Liver (tissue), 9 donors: Measurements from ENCODE around the gene NOD1. TPM values are rescaled to one million over a fixed set of nuclear protein-coding genes. Genes with fewer than 3 reads are reported as not detected.

Experiments
- DNase-seq: peaks from one replicate; pipeline ENCODE4 v3.0.0-alpha.2; 2017; ENCODE audit warnings: low spot score
- H3K27ac ChIP-seq, 2 donors: one replicate each; pipeline ENCODE4 v1.7.0; 2013; ENCODE audit warnings: inconsistent platforms in 2 of 2, low read length in 2 of 2, control low read depth in 1 of 2, low read depth in 1 of 2, mild to moderate bottlenecking in 1 of 2
- H3K27me3 ChIP-seq, 4 donors: one replicate each; pipeline versions ENCODE4 v1.6.1 to v1.7.0; 2013; ENCODE audit warnings: low read length in 3 of 4, inconsistent platforms in 1 of 4, mild to moderate bottlenecking in 1 of 4, moderate library complexity in 1 of 4; ENCODE audit not compliant: control insufficient read depth in 4 of 4, insufficient read depth in 4 of 4
- H3K36me3 ChIP-seq, 4 donors: one replicate each; pipeline versions ENCODE4 v1.6.1 to v1.7.0; 2013; ENCODE audit warnings: low read length in 3 of 4, mild to moderate bottlenecking in 3 of 4, low read depth in 1 of 4, moderate library complexity in 1 of 4; ENCODE audit not compliant: control insufficient read depth in 4 of 4, insufficient read depth in 3 of 4
- H3K4me1 ChIP-seq, 4 donors: one replicate each; pipeline versions ENCODE4 v1.6.1 to v1.7.0; 2013; ENCODE audit warnings: low read length in 3 of 4, mild to moderate bottlenecking in 3 of 4, moderate library complexity in 1 of 4; ENCODE audit not compliant: control insufficient read depth in 4 of 4, insufficient read depth in 4 of 4
- H3K4me3 ChIP-seq, 3 donors: one replicate each; pipeline versions ENCODE4 v1.6.1 to v1.7.0; 2013; ENCODE audit warnings: low read length in 3 of 3, control low read depth in 1 of 3, low read depth in 1 of 3, mild to moderate bottlenecking in 1 of 3
- H3K9ac ChIP-seq, 2 donors: one replicate each; pipeline ENCODE4 v1.7.0; 2013; ENCODE audit warnings: low read length in 2 of 2, mild to moderate bottlenecking in 2 of 2, moderate library complexity in 2 of 2, control low read depth in 1 of 2, low read depth in 1 of 2
- H3K9me3 ChIP-seq, 4 donors: one replicate each; pipeline versions ENCODE4 v1.6.1 to v1.7.0; 2013; ENCODE audit warnings: low read length in 3 of 4; ENCODE audit not compliant: control insufficient read depth in 4 of 4
- CTCF ChIP-seq: fragments of 150-350 bp; IDR thresholded peaks from 2 replicates; pipeline ENCODE4 v1.5.1; 2017; ENCODE audit warnings: improper control_type of control experiment, low read depth, low read length; ENCODE audit not compliant: missing input control
- EGR1 ChIP-seq, 2 donors: IDR thresholded peaks; 2 replicates each; pipeline ENCODE4 v1.6.1; 2016 to 2018; ENCODE audit warnings: antibody characterized with exemption in 2 of 2, low read depth in 2 of 2
- FOXA1 ChIP-seq: IDR thresholded peaks from 2 replicates; pipeline ENCODE4 v1.6.1; 2016; ENCODE audit warnings: antibody characterized with exemption
- FOXA2 ChIP-seq: IDR thresholded peaks from 2 replicates; pipeline ENCODE4 v1.6.1; 2016; ENCODE audit warnings: antibody characterized with exemption
- GABPA ChIP-seq, 2 donors: IDR thresholded peaks in 1 of 2; conservative IDR thresholded peaks in 1 of 2; 2 replicates each; pipeline ENCODE4 v1.6.1; 2016; ENCODE audit warnings: antibody characterized with exemption in 2 of 2, mild to moderate bottlenecking in 1 of 2, moderate library complexity in 1 of 2
- HNF4A ChIP-seq, 2 donors: conservative IDR thresholded peaks; 2 replicates each; pipeline ENCODE4 v1.6.1; 2016; ENCODE audit warnings: antibody characterized with exemption in 2 of 2, mild to moderate bottlenecking in 2 of 2
- HNF4G ChIP-seq: IDR thresholded peaks from 2 replicates; pipeline ENCODE4 v1.6.1; 2016; ENCODE audit warnings: antibody characterized with exemption
- JUND ChIP-seq, 2 donors: IDR thresholded peaks; 2 replicates each; pipeline ENCODE4 v1.6.1; 2016; ENCODE audit warnings: antibody characterized with exemption in 2 of 2
- MAX ChIP-seq: IDR thresholded peaks from 2 replicates; pipeline ENCODE4 v1.6.1; 2016; ENCODE audit warnings: antibody characterized with exemption
- NR2F2 ChIP-seq: IDR thresholded peaks from 2 replicates; pipeline ENCODE4 v1.6.1; 2016; ENCODE audit warnings: antibody characterized with exemption
- RAD21 ChIP-seq, 2 donors: IDR thresholded peaks; 2 replicates each; pipeline ENCODE4 v1.6.1; 2016; ENCODE audit warnings: antibody characterized with exemption in 2 of 2, mild to moderate bottlenecking in 2 of 2
- REST ChIP-seq: IDR thresholded peaks from 2 replicates; pipeline ENCODE4 v1.6.1; 2016; ENCODE audit warnings: antibody characterized with exemption, mild to moderate bottlenecking
- RXRA ChIP-seq, 2 donors: IDR thresholded peaks; 2 replicates each; pipeline ENCODE4 v1.6.1; 2017 to 2018; ENCODE audit warnings: antibody characterized with exemption in 2 of 2, mild to moderate bottlenecking in 1 of 2
- SP1 ChIP-seq: IDR thresholded peaks from 2 replicates; pipeline ENCODE4 v1.6.1; 2018; ENCODE audit warnings: antibody characterized with exemption, mild to moderate bottlenecking
- TAF1 ChIP-seq: conservative IDR thresholded peaks from 2 replicates; pipeline ENCODE4 v1.6.1; 2016; ENCODE audit warnings: antibody characterized with exemption, mild to moderate bottlenecking
- YY1 ChIP-seq: IDR thresholded peaks from 2 replicates; pipeline ENCODE4 v1.6.1; 2016; ENCODE audit warnings: antibody characterized with exemption, mild to moderate bottlenecking
- ZBTB33 ChIP-seq: IDR thresholded peaks from 2 replicates; pipeline ENCODE4 v1.6.1; 2016; ENCODE audit warnings: antibody characterized with exemption
- WGBS: extraction: QIAGEN DNeasy Blood & Tissue Kit; methylation state at CpG from one replicate; pipeline ENCODE4 v1.1.7; 2013; 5-methylcytosine and 5-hydroxymethylcytosine counted together
- polyA plus RNA-seq, 2 donors: library from polyadenylated mRNA; stranded (reverse) in 1 of 2; unstranded in 1 of 2; fragments of 200-250 nt in 1 of 2; fragments of >200 nt in 1 of 2; fragmentation: Nextera tagmentation in 1 of 2; extraction: Ambion mirVana in 1 of 2; gene quantifications; one replicate each; pipeline versions ENCODE4 v1.2.1 to v1.2.3, GENCODE V29; 2013 to 2015
- total RNA-seq, 2 donors: library from RNA; depleted of rRNA; stranded (reverse); fragments of >200 nt; gene quantifications; one replicate each; pipeline ENCODE4 v1.2.3, GENCODE V29; 2014
- donor health status: healthy.
- donor health status: healthy.
- donor health status: healthy.
- donor health status: healthy.
- donor health status: healthy.

NOD1 gene
- total and polyA plus RNA-seq, 4 donors, result 1.7 to 3.5 (median 2.0) TPM

GRCh38 chr7:30433082-30433481 is 45.5 kb downstream of the NOD1 start:
- 8% methylated on average over 3 of the region's 3 CpGs for WGBS
- no peak for DNase-seq

GRCh38 chr7:30430777-30431176 is 47.8 kb downstream of the NOD1 start:
- Histone ChIP-seq H3K9ac (no peak overlapping the region), H3K9me3 (no peaks in the 10 kb centered on the region), H3K27ac (no peak overlapping the region), H3K4me3 (no peak overlapping the region), H3K36me3 (no peaks in the 10 kb centered on the region), H3K4me1 (peaks cover 10 to 53% (median 31%) of the 10 kb centered on the region in 4 donors), H3K27me3 (no peaks in the 10 kb centered on the region)
- no peak for TF ChIP-seq JUND (IDR thresholded peaks at IDR 0.05)
- TF ChIP-seq ZBTB33, result no peak
- TF ChIP-seq HNF4A (conservative IDR thresholded peaks at IDR 0.05), result no peak
- 59% methylated on average over 1 of the region's 1 CpG for WGBS
- DNase-seq, result no peak

More at GRCh38 chr7:30433082-30433481, 45.5 kb downstream of the NOD1 start:
- H3K9ac ChIP-seq, result no peak overlapping the region
- H3K27me3 ChIP-seq, result no peaks in the 10 kb centered on the region
- H3K4me1 ChIP-seq, result peaks cover 10 to 45% (median 23%) of the 10 kb centered on the region in 4 donors
- no peak overlapping the region for H3K4me3 ChIP-seq
- no peaks in the 10 kb centered on the region for H3K9me3 ChIP-seq
- peak overlapping the region; percentile 36 to 45 for H3K27ac ChIP-seq
- TF ChIP-seq HNF4G, result no peak
- TF ChIP-seq CTCF, result no peak
- TF ChIP-seq YY1, result peak; percentile 34
- TF ChIP-seq HNF4A (conservative IDR thresholded peaks at IDR 0.05), result peak; percentile 30 to 41
- no peak for TF ChIP-seq MAX
- TF ChIP-seq NR2F2, result peak; percentile 39
- TF ChIP-seq SP1, result peak; percentile 76
- no peak for TF ChIP-seq TAF1
- TF ChIP-seq RXRA (IDR thresholded peaks at IDR 0.05), result peak; percentile 94
- peak; percentile 33 to 56 for TF ChIP-seq RAD21 (IDR thresholded peaks at IDR 0.05)
- peak; percentile 43 for TF ChIP-seq FOXA1
- TF ChIP-seq GABPA (IDR thresholded peaks at IDR 0.05 in 1 of 2, conservative IDR thresholded peaks at IDR 0.05 in 1 of 2), result no peak
- TF ChIP-seq REST, result peak; percentile 24
- TF ChIP-seq EGR1 (IDR thresholded peaks at IDR 0.05; ENCODE audit: low read depth in 2 of 2), result no peak
- peak in 1 of 2 donors; percentile 9 for TF ChIP-seq JUND (IDR thresholded peaks at IDR 0.05)
- TF ChIP-seq FOXA2, result peak; percentile 43
- peaks cover 0 to 9% (median 2%) of the 10 kb centered on the region in 4 donors for H3K36me3 ChIP-seq
